ENCODE results near the gene BCAS3.

DNA sequence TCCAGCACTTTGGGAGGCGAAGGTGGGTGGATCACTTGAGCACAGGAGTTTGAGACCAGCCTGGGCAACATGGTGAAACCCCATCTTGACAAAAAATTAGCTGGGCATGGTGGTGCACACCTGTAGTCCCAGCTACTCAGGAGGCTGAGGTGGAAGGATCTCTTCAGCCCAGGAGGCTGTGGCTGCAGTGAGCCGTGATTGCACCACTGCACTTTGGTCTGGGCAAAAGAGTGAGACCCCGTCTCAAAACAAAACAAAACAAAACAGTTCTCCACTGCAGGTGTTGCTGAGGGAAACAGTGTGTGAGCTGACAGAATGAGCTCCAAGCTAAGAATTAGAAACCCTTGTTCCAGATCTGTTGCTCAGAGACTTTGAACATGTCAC is 686.8 kb downstream of the BCAS3 start:
- TF ChIP-seq CTCF (IDR thresholded peaks at IDR 0.05) (no peak), POLR2A (IDR thresholded peaks at IDR 0.05) (no peak)
